Mucosa of descending colon (tissue), 3 donors: ENCODE results near the gene HDAC9. TPM values are rescaled to one million over a fixed set of nuclear protein-coding genes. Genes with fewer than 3 reads are reported as not detected.

Source experiments
- ATAC-seq: fragments of 200-7000 bp; cut with Tn5 transposase; one replicate; pipeline ENCODE4 v1.9.1; 2020; ENCODE audit warnings: mild to moderate bottlenecking, moderate library complexity
- DNase-seq, 3 donors: peaks; one replicate each; pipeline ENCODE4 v3.0.0-alpha.2; 2020
- H3K36me3 ChIP-seq: fragments of 200-600 bp; one replicate; pipeline ENCODE4 v1.8.0; 2021; ENCODE audit warnings: low read depth, mild to moderate bottlenecking
- H3K4me1 ChIP-seq: fragments of 200-600 bp; one replicate; pipeline ENCODE4 v1.8.0; 2021; ENCODE audit warnings: low read depth, mild to moderate bottlenecking
- H3K4me3 ChIP-seq: fragments of 200-600 bp; one replicate; pipeline ENCODE4 v1.8.0; 2021; ENCODE audit warnings: mild to moderate bottlenecking
- H3K9me3 ChIP-seq: fragments of 200-600 bp; one replicate; pipeline ENCODE4 v1.8.0; 2021; ENCODE audit warnings: mild to moderate bottlenecking
- intact Hi-C, 2 donors: fragments of 100-400 bp; cut with DNase I in 1 of 2; cut with micrococcal nuclease in 1 of 2; formaldehyde crosslinking; loops; one replicate each; pipeline versions ENCODE4 v1.11.0 to v1.11.1; 2022; cut with DNase I, micrococcal nuclease
- total RNA-seq, 3 donors: library from RNA; stranded (reverse); fragmentation: NEBNext Ultra II Directional in 2 of 3; extraction: Animal tissue kit (Norgen Biotek cat#: 25700) in 2 of 3; gene quantifications; one replicate each; pipeline versions ENCODE4 v1.2.1 to v1.2.4, GENCODE V29; 2021 to 2023
- TF ChIP-seq, protein P1 (sequence below): fragments of 200-600 bp; IDR thresholded peaks from one replicate; pipeline ENCODE4 v1.8.0; 2022; ENCODE audit warnings: antibody characterized with exemption, mild to moderate bottlenecking
- donor health status: DM: no; HTN: no; CAD: no; lungs with moderate emphysema.
- donor health status: DM: no; HTN: no; CAD: no.
- donor health status: DM: no; HTN: yes; CAD: no.

HDAC9 gene
- total RNA-seq, 3 donors from 2014 or later, result 16.0 to 20.4 (median 17.5) TPM

DNA sequence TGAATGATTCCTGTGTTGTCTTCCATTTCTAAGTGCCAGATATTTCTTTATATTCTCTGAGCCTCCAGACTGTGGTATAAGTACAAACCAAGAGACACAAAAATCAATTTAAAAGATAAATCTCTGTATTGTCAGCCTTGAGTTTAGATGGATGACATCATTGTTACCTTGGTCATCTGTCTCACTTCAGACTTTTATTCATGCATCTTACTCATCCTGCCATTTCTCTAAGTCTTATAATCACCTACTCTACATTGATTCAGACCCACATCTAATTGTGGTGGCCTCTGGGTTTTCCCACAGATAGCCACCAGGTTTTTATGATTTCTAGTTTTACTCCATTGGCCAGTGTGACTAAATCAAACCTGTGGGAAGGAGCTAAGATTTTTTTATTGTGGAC is 26.8 kb upstream of the HDAC9 start:
- Histone ChIP-seq H3K36me3 (no peaks in the 10 kb centered on the region), H3K9me3 (no peaks in the 10 kb centered on the region), H3K4me3 (no peak overlapping the region), H3K4me1 (no peaks in the 10 kb centered on the region)
- DNase-seq (no peak), ATAC-seq (no peak)
- intact Hi-C loops, result no loop called here
- TF ChIP-seq, protein P1, sequence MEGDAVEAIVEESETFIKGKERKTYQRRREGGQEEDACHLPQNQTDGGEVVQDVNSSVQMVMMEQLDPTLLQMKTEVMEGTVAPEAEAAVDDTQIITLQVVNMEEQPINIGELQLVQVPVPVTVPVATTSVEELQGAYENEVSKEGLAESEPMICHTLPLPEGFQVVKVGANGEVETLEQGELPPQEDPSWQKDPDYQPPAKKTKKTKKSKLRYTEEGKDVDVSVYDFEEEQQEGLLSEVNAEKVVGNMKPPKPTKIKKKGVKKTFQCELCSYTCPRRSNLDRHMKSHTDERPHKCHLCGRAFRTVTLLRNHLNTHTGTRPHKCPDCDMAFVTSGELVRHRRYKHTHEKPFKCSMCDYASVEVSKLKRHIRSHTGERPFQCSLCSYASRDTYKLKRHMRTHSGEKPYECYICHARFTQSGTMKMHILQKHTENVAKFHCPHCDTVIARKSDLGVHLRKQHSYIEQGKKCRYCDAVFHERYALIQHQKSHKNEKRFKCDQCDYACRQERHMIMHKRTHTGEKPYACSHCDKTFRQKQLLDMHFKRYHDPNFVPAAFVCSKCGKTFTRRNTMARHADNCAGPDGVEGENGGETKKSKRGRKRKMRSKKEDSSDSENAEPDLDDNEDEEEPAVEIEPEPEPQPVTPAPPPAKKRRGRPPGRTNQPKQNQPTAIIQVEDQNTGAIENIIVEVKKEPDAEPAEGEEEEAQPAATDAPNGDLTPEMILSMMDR, result no peak

DNA sequence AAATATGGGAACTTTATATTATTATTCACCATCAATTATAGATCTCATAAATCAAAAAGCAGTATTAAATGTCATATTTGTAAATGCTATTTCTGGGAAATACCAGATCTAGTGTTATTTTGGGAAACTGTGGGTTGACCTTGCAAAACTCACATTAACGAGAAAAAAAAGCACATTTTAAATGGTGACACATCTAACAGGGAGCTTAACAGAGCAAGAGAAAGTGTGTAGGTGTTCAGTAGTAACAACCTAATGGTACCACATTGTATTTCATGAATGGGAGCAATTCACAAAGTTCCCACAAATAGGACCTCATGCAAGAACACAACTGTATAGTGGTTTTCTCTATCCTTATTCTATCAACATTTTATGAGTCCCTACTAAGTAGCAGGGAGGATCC is 26.2 kb upstream of the HDAC9 start:
- Histone ChIP-seq H3K9me3 (no peaks in the 10 kb centered on the region), H3K4me1 (no peaks in the 10 kb centered on the region), H3K36me3 (no peaks in the 10 kb centered on the region), H3K4me3 (no peak overlapping the region)
- DNase-seq (no peak), ATAC-seq (no peak)
- TF ChIP-seq, protein P1, result no peak
- intact Hi-C loops, result no loop called here

DNA sequence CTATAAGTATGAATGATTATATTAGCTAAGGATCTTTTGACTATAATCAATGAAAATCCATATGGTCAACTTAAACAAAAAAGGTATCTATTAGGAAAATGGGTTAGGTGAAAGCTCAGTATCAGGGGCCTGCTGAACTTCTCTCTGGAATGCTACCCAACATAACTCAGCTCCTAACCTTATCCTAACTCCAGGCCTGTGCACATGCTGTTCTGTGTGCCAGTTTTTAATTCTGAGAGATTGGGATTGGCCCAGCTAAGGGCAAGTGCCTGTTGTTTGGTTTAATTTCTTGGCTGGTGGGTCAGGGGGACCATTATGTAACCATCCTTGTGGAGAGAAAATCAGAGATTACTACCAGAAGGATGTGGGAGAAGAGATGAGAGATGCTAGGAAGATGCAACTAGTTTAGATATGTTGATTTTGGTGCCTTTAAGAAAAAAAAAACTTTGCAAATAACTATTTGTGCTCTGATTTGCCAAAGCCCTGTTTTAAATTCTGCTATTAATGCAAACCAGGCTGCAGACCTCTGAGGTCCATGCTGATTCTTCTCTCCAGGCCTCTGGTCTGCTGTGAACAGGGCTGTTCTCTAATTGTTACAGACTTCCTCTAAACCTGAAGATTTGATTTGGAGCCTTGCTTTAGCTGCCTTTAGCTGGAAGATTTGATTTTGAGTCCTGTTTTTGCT is 23.9 kb upstream of the HDAC9 start:
- TF ChIP-seq, protein P1, result no peak
- no peaks in the 10 kb centered on the region for H3K4me1 ChIP-seq

DNA sequence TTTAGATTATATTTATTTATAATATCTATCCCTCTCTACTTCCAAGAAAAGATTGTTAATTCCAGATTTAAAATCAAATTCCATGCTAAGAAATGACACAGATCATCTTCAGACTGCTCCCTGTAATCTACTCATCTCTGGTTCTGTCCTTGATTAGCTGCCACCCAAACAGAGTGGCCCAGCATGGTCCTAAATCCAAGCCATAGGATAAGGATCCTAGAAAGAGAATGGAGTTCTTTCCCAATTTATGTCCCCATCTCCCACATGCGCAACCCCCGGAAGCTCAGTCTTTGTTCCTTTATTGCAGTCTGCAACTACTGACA is 23.4 kb upstream of the HDAC9 start:
- no peak for ATAC-seq
- H3K36me3 ChIP-seq, result no peaks in the 10 kb centered on the region

More for the DNA sequence above, 23.9 kb upstream of the HDAC9 start:
- Histone ChIP-seq H3K9me3 (no peaks in the 10 kb centered on the region), H3K36me3 (no peaks in the 10 kb centered on the region), H3K4me3 (no peak overlapping the region)
- intact Hi-C loops, result no loop called here
- DNase-seq (no peak), ATAC-seq (no peak)

GRCh38 chr7:18473119-18473518 is 22.4 kb upstream of the HDAC9 start:
- Histone ChIP-seq H3K36me3 (no peaks in the 10 kb centered on the region), H3K9me3 (no peaks in the 10 kb centered on the region), H3K4me1 (no peaks in the 10 kb centered on the region), H3K4me3 (no peak overlapping the region)
- no peak for DNase-seq
- ATAC-seq, result no peak
- TF ChIP-seq, protein P1, result no peak
- intact Hi-C loops, result no loop called here

More for the DNA sequence above, 23.4 kb upstream of the HDAC9 start:
- intact Hi-C loops, result no loop called here
- Histone ChIP-seq H3K4me3 (no peak overlapping the region), H3K9me3 (no peaks in the 10 kb centered on the region), H3K4me1 (no peaks in the 10 kb centered on the region)
- TF ChIP-seq, protein P1, result no peak
- no peak for DNase-seq

DNA sequence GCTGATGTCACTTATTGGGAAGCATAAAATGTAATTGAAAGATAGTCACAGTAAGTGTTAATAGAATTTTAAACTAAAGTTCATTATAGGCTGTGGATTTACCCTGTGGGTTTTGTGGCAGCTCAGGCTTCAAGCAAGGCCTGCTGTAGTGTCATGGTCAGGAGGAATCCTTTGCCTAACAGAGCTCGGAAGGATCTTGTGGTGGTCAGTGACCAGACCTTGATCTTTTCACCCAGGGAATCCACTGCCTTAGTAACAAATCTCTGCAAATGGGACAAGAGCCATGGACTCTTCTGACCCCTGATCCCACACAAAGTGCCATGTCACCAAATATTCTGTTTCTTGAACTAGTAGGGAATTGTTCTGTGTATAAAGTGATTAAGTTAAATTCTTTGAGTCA is 20.6 kb upstream of the HDAC9 start:
- H3K4me1 ChIP-seq, result no peaks in the 10 kb centered on the region
- no peaks in the 10 kb centered on the region for H3K9me3 ChIP-seq
- intact Hi-C loops, result no loop called here
- DNase-seq, result no peak
- no peak overlapping the region for H3K4me3 ChIP-seq
- TF ChIP-seq, protein P1, result no peak
- no peak for ATAC-seq
- no peaks in the 10 kb centered on the region for H3K36me3 ChIP-seq
